HG02885 (cell line): ENCODE measurements around the gene EP300.
A peak's percentile ranks its signal among the peaks of the same experiment; 100 is the strongest.

Experiments
- ATAC-seq: cut with Tn5 transposase; IDR thresholded peaks from one replicate; pipeline ENCODE4 v1.9.1; 2021; ENCODE audit warnings: mild to moderate bottlenecking; ENCODE audit not compliant: unreplicated experiment, poor library complexity

The EP300 gene

DNA sequence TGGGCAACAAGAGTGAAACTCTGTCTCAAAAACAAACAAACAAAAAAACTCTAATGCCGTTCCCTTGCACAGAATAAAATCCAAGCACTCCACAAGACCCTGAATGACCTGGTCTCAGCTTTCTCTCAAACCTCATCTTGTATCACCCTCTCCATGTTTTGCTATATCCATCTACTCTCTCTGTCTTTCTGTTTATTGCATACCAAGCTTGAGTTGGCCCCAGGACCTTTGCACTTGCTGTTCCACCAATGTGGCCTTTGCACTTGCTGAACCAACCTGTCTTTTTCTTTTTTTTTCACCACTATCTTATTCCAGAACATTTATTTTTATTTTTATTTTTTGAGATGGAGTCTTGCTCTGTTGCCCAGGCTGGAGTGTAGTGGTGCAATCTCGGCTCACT lies 110.7 kb downstream of the EP300 start:
- no peak for ATAC-seq

GRCh38 chr22:41204066-41204465 lies 111.7 kb downstream of the EP300 start:
- ATAC-seq = no peak

- peak; percentile 98 for ATAC-seq
These were observed 112.9 kb downstream of the EP300 start, which contains the start of gene L3MBTL2 for GRCh38 chr22:41204992-41205900. Gene L3MBTL2 (plus strand): TSS chr22:41205312. CDS start chr22:41205363, 51 bp downstream.

GRCh38 chr22:41206719-41207118 lies 114.3 kb downstream of the EP300 start:
- no peak for ATAC-seq

GRCh38 chr22:41215409-41215808 lies 123.0 kb downstream of the EP300 start:
- no peak for ATAC-seq

DNA sequence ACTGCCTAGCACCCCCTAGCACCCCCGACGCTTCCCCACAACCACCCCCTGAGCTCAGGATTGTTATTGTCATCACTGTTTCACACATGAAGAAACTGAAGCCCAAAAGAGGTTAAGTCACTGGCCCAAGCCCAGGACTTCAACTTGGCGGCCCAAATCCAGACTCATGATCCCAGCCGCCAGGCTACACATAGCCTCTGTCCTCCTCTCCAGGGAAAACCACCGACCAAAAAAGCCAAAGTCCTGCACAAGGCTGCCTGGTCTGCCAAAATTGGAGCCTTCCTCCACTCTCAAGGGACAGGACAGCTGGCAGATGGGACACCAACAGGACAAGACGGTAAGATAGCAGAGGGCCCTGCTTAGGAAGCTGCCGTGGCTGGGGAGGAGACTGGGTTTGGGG lies 123.5 kb downstream of the EP300 start:
- no peak for ATAC-seq

GRCh38 chr22:41216984-41217383 lies 124.6 kb downstream of the EP300 start:
- no peak for ATAC-seq

- ATAC-seq = no peak
These were observed 125.3 kb downstream of the EP300 start for GRCh38 chr22:41217553-41218157.

DNA sequence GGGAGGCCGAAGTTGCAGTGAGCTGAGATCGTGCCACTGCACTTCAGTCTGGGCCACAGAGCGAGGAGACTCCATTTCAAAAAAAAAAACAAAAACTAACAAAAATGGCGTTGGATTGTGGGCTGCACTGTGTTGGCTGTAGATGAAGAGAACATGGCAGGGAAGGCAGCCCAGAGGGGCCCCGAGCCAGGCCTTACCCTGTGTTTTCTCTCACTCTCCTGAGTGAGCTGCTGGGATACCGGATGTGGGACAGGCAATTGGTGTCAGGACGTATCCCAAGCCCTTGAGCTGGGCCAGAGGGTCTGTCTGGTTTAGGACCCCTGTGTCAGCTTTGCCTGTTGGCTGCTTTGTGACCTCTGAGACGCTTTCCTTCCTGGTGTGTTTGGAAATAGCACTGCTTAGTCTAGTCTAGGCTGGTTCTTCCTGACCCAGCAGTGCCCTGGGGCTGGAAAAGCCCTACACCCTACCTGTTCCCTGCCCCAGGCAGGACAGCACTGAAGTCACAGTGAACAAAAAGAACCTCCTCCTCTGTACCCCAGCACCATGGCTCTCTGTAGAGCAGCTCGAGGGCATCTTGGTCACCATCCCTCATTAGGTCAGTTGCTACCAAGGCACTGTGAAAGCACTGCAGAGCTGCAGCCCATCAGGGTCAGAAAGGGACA lies 130.6 kb downstream of the EP300 start:
- ATAC-seq = no peak

GRCh38 chr22:41223535-41223934 lies 131.1 kb downstream of the EP300 start:
- no peak for ATAC-seq

GRCh38 chr22:41226723-41227655 lies 134.6 kb downstream of the EP300 start:
- no peak for ATAC-seq

GRCh38 chr22:41229215-41229614 lies 136.8 kb downstream of the EP300 start:
- ATAC-seq = no peak
